ENCODE data around the gene LHFPL6.

DNA sequence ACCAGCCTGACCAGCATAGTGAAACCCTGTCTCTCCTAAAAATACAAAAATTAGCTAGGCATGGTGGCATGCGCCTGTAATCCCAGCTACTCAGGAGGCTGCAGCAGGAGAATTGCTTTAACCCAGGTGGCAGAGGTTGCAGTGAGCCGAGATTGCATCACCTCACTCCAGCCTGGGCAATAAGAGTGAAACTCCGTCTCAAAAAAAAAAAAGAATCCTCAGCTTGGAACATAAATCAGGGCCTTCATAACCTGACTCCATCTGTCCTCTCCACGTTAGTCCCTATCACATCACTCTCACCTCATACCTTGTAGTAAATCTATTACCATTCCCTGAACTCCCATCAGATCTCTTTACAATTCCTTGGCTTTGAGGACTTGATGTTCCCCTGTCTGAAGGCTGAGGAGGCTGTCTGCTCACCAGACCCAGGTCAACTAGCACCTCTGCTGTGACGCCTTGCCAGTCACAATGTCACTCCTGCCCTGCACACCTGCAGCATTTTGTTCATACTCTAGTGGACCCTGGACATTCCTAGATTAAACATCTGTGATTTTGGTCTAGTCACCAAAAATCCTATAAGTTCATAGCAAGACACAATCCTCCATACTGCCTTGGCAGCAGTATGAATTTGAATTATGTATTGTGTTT, 15.9 kb downstream of the LHFPL6 start:
- TF ChIP-seq POLR2A (IDR thresholded peaks at IDR 0.05) = no peak
- TF ChIP-seq, protein P1, sequence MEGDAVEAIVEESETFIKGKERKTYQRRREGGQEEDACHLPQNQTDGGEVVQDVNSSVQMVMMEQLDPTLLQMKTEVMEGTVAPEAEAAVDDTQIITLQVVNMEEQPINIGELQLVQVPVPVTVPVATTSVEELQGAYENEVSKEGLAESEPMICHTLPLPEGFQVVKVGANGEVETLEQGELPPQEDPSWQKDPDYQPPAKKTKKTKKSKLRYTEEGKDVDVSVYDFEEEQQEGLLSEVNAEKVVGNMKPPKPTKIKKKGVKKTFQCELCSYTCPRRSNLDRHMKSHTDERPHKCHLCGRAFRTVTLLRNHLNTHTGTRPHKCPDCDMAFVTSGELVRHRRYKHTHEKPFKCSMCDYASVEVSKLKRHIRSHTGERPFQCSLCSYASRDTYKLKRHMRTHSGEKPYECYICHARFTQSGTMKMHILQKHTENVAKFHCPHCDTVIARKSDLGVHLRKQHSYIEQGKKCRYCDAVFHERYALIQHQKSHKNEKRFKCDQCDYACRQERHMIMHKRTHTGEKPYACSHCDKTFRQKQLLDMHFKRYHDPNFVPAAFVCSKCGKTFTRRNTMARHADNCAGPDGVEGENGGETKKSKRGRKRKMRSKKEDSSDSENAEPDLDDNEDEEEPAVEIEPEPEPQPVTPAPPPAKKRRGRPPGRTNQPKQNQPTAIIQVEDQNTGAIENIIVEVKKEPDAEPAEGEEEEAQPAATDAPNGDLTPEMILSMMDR (IDR thresholded peaks at IDR 0.05) = no peak

All from esophagus squamous epithelium (tissue), 4 donors.